GM23338 (cell line): Measurements from ENCODE around the gene HIBADH. TPM values are rescaled to one million over a fixed set of nuclear protein-coding genes. Genes with fewer than 3 reads are reported as not detected.

ENCODE experiments used
- ATAC-seq: fragments of 200-7000 bp; cut with Tn5 transposase; 3 replicates; pipeline ENCODE4 v1.9.1; 2020
- DNase-seq: peaks from one replicate; pipeline ENCODE4 v3.0.0-alpha.2; 2015; ENCODE audit warnings: low spot score
- H2AFZ ChIP-seq: fragments of 200-600 bp; sonication (generic); 2 replicates; pipeline ENCODE4 v1.8.0; 2016; ENCODE audit warnings: antibody characterized with exemption, mild to moderate bottlenecking, moderate library complexity
- H3F3A ChIP-seq: fragments of 200-600 bp; sonication (generic); replicated peaks from 2 replicates; pipeline ENCODE4 v1.8.0; 2017; ENCODE audit warnings: antibody characterized with exemption, mixed run types, low read depth
- H3K27ac ChIP-seq: fragments of 200-600 bp; sonication (generic); 2 replicates; pipeline ENCODE4 v1.6.1; 2016; ENCODE audit warnings: low read depth
- H3K27me3 ChIP-seq: fragments of 200-600 bp; sonication (generic); 2 replicates; pipeline ENCODE4 v1.8.0; 2016; ENCODE audit warnings: mild to moderate bottlenecking, mixed run types, moderate library complexity; ENCODE audit not compliant: insufficient read depth
- H3K36me3 ChIP-seq: fragments of 200-600 bp; sonication (generic); 2 replicates; pipeline ENCODE4 v1.8.0; 2016; ENCODE audit warnings: mild to moderate bottlenecking; ENCODE audit not compliant: insufficient read depth
- H3K4me1 ChIP-seq: fragments of 200-600 bp; sonication (generic); 2 replicates; pipeline ENCODE4 v1.8.0; 2016; ENCODE audit warnings: mild to moderate bottlenecking, moderate library complexity; ENCODE audit not compliant: insufficient read depth
- H3K4me2 ChIP-seq: fragments of 200-600 bp; sonication (generic); 2 replicates; pipeline ENCODE4 v1.7.1; 2017; ENCODE audit warnings: mixed run types
- H3K4me3 ChIP-seq: fragments of 200-600 bp; sonication (generic); 2 replicates; pipeline ENCODE4 v1.6.1; 2016; ENCODE audit warnings: mixed run types
- H3K79me2 ChIP-seq: fragments of 200-600 bp; sonication (generic); replicated peaks from 2 replicates; pipeline ENCODE4 v1.8.0; 2017; ENCODE audit warnings: mild to moderate bottlenecking; ENCODE audit not compliant: insufficient read depth
- H3K9me2 ChIP-seq: fragments of 200-600 bp; sonication (generic); 2 replicates; pipeline ENCODE4 v1.8.0; 2017; ENCODE audit not compliant: insufficient read depth
- H4K20me1 ChIP-seq: fragments of 200-600 bp; sonication (generic); replicated peaks from 2 replicates; pipeline ENCODE4 v1.8.0; 2017; ENCODE audit warnings: mild to moderate bottlenecking; ENCODE audit not compliant: insufficient read depth
- H3K27ac Mint-ChIP-seq: 2 replicates; pipeline ENCODE4 v1.8.0; 2020; ENCODE audit warnings: inconsistent platforms, mild to moderate bottlenecking, moderate library complexity, mixed read lengths
- H3K27me3 Mint-ChIP-seq: 3 replicates; pipeline ENCODE4 v1.8.0; 2022; ENCODE audit warnings: low read depth, mild to moderate bottlenecking, moderate library complexity, mixed read lengths, inconsistent platforms; ENCODE audit not compliant: insufficient read depth, poor library complexity
- H3K36me3 Mint-ChIP-seq: 3 replicates; pipeline ENCODE4 v1.8.0; 2021; ENCODE audit warnings: low read depth, mild to moderate bottlenecking, inconsistent platforms, moderate library complexity, mixed read lengths
- H3K4me1 Mint-ChIP-seq: 3 replicates; pipeline ENCODE4 v1.8.0; 2020; ENCODE audit warnings: mild to moderate bottlenecking, inconsistent platforms, mixed read lengths
- H3K4me3 Mint-ChIP-seq: 3 replicates; pipeline ENCODE4 v1.8.0; 2021; ENCODE audit warnings: moderate library complexity, mild to moderate bottlenecking, inconsistent platforms, mixed read lengths
- H3K9me3 Mint-ChIP-seq: 3 replicates; pipeline ENCODE4 v1.8.0; 2020; ENCODE audit warnings: moderate library complexity, mild to moderate bottlenecking, inconsistent platforms, mixed read lengths
- EZH2phosphoT487 ChIP-seq: fragments of 200-600 bp; sonication (generic); IDR thresholded peaks from one replicate; pipeline ENCODE4 v1.8.1; 2018; ENCODE audit warnings: antibody characterized with exemption; ENCODE audit not compliant: unreplicated experiment
- NANOG ChIP-seq: IDR thresholded peaks from 2 replicates; pipeline ENCODE4 v1.6.1; 2016; ENCODE audit warnings: antibody characterized with exemption, borderline replicate concordance
- ZNF114 ChIP-seq: fragments of 250-450 bp; sonication (Bioruptor Pico); IDR thresholded peaks from 2 replicates; pipeline ENCODE4 v1.5.0; 2020; ENCODE audit warnings: mild to moderate bottlenecking, moderate library complexity
- ZNF331 ChIP-seq: fragments of 250-450 bp; sonication (Bioruptor Pico); IDR thresholded peaks from 2 replicates; pipeline ENCODE4 v1.5.0; 2020; ENCODE audit warnings: low read depth, mild to moderate bottlenecking, moderate library complexity
- polyA plus RNA-seq: library from polyadenylated mRNA; unstranded; fragments of >200 nt; fragmentation: Nextera tagmentation; extraction: Ambion mirVana; gene quantifications from 2 replicates; pipeline ENCODE4 v1.2.1, GENCODE V29; 2016
- total RNA-seq: library from RNA; depleted of rRNA; stranded (reverse); fragments of >200 nt; shearing (Covaris generic); gene quantifications from 2 replicates; pipeline ENCODE4 v1.2.3, GENCODE V29; 2014
- TF ChIP-seq, protein P1 (sequence below): fragments of 250-450 bp; sonication (Bioruptor Pico); IDR thresholded peaks from 2 replicates; pipeline ENCODE4 v1.5.0; 2020; ENCODE audit warnings: mild to moderate bottlenecking, moderate library complexity

Gene HIBADH
- total and polyA plus RNA-seq, 2 experiments from 2014 or later: 31.3 to 57.0 TPM

DNA sequence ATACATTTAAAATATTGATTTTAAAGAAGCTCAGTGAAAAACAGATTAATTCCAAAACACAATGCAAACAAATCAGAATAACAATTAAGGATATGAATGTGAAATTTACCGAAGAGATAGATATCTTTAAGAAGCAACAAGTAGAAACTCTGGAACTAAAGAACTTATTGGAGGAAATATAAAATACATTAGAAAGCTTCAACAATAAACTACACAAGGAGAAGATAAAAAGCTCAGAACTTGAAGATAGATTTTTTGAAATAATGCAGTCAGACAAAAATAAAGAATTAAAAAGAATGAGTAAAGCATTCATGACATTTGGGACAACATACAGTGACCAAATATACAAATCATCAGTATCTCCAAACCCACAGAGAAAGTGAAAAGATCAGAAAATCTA is 43.2 kb downstream of the HIBADH start:
- H3K4me3 ChIP-seq: no peak overlapping the region

More for the DNA sequence above, 43.2 kb downstream of the HIBADH start:
- DNase-seq: no peak
- peaks cover 3% of the 10 kb centered on the region for H3K27me3 Mint-ChIP-seq
- no peaks in the 10 kb centered on the region; the same call in 1 of the 2 replicates for H3K36me3 ChIP-seq
- H2AFZ ChIP-seq: no peak overlapping the region
- H3K27me3 ChIP-seq: no peaks in the 10 kb centered on the region
- H3K4me2 ChIP-seq: no peak overlapping the region
- no peak overlapping the region for H3K27ac Mint-ChIP-seq
- H3F3A ChIP-seq: no peaks in the 10 kb centered on the region
- no peaks in the 10 kb centered on the region for H3K9me2 ChIP-seq
- peaks cover 19% of the 10 kb centered on the region; the same call in 1 of the 2 replicates for H3K79me2 ChIP-seq
- no peaks in the 10 kb centered on the region for H4K20me1 ChIP-seq
- H3K36me3 Mint-ChIP-seq: peaks cover 55% of the 10 kb centered on the region
- no peak overlapping the region for H3K27ac ChIP-seq
- no peak for ATAC-seq
- no peaks in the 10 kb centered on the region for H3K4me1 ChIP-seq
- TF ChIP-seq, protein P1, sequence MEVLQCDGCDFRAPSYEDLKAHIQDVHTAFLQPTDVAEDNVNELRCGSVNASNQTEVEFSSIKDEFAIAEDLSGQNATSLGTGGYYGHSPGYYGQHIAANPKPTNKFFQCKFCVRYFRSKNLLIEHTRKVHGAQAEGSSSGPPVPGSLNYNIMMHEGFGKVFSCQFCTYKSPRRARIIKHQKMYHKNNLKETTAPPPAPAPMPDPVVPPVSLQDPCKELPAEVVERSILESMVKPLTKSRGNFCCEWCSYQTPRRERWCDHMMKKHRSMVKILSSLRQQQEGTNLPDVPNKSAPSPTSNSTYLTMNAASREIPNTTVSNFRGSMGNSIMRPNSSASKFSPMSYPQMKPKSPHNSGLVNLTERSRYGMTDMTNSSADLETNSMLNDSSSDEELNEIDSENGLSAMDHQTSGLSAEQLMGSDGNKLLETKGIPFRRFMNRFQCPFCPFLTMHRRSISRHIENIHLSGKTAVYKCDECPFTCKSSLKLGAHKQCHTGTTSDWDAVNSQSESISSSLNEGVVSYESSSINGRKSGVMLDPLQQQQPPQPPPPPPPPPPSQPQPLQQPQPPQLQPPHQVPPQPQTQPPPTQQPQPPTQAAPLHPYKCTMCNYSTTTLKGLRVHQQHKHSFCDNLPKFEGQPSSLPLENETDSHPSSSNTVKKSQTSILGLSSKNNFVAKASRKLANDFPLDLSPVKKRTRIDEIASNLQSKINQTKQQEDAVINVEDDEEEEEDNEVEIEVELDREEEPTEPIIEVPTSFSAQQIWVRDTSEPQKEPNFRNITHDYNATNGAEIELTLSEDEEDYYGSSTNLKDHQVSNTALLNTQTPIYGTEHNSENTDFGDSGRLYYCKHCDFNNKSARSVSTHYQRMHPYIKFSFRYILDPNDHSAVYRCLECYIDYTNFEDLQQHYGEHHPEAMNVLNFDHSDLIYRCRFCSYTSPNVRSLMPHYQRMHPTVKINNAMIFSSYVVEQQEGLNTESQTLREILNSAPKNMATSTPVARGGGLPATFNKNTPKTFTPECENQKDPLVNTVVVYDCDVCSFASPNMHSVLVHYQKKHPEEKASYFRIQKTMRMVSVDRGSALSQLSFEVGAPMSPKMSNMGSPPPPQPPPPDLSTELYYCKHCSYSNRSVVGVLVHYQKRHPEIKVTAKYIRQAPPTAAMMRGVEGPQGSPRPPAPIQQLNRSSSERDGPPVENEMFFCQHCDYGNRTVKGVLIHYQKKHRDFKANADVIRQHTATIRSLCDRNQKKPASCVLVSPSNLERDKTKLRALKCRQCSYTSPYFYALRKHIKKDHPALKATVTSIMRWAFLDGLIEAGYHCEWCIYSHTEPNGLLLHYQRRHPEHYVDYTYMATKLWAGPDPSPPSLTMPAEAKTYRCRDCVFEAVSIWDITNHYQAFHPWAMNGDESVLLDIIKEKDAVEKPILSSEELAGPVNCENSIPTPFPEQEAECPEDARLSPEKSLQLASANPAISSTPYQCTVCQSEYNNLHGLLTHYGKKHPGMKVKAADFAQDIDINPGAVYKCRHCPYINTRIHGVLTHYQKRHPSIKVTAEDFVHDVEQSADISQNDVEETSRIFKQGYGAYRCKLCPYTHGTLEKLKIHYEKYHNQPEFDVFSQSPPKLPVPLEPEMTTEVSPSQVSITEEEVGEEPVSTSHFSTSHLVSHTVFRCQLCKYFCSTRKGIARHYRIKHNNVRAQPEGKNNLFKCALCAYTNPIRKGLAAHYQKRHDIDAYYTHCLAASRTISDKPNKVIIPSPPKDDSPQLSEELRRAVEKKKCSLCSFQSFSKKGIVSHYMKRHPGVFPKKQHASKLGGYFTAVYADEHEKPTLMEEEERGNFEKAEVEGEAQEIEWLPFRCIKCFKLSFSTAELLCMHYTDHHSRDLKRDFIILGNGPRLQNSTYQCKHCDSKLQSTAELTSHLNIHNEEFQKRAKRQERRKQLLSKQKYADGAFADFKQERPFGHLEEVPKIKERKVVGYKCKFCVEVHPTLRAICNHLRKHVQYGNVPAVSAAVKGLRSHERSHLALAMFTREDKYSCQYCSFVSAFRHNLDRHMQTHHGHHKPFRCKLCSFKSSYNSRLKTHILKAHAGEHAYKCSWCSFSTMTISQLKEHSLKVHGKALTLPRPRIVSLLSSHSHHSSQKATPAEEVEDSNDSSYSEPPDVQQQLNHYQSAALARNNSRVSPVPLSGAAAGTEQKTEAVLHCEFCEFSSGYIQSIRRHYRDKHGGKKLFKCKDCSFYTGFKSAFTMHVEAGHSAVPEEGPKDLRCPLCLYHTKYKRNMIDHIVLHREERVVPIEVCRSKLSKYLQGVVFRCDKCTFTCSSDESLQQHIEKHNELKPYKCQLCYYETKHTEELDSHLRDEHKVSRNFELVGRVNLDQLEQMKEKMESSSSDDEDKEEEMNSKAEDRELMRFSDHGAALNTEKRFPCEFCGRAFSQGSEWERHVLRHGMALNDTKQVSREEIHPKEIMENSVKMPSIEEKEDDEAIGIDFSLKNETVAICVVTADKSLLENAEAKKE (CRISPR knock-in tag): no peak
- TF ChIP-seq ZNF114 (CRISPR knock-in tag) (no peak), NANOG (no peak), ZNF331 (CRISPR knock-in tag) (no peak), EZH2phosphoT487 (no peak)
- H3K9me3 Mint-ChIP-seq: peaks cover 18% of the 10 kb centered on the region
- no peak overlapping the region for H3K4me3 Mint-ChIP-seq
- peaks cover 4% of the 10 kb centered on the region; the same call in 1 of the 3 replicates for H3K4me1 Mint-ChIP-seq
